GM12801 (cell line): ENCODE data around the gene GLYATL1.

Experiments used
- CTCF ChIP-seq: IDR thresholded peaks from one replicate; pipeline ENCODE4 v1.5.1; 2011; ENCODE audit warnings: control low read depth; ENCODE audit not compliant: insufficient read length; ENCODE audit errors: extremely low read depth

The GLYATL1 gene

GRCh38 chr11:58963551-58964104 is 24.3 kb downstream of the GLYATL1 start:
- TF ChIP-seq CTCF, result no peak

GRCh38 chr11:58965246-58965985 is 26.1 kb downstream of the GLYATL1 start:
- no peak for TF ChIP-seq CTCF

- no peak for TF ChIP-seq CTCF
These were observed 29.0 kb downstream of the GLYATL1 start for GRCh38 chr11:58968251-58968711.

- no peak for TF ChIP-seq CTCF
These were observed 38.2 kb downstream of the GLYATL1 start for GRCh38 chr11:58977470-58977869.

GRCh38 chr11:58979222-58979621 is 39.9 kb downstream of the GLYATL1 start:
- TF ChIP-seq CTCF, result no peak

GRCh38 chr11:58980159-58980843 is 41.0 kb downstream of the GLYATL1 start:
- no peak for TF ChIP-seq CTCF

- no peak for TF ChIP-seq CTCF
These were observed 53.2 kb downstream of the GLYATL1 start for GRCh38 chr11:58992489-58992888.
